Measurements from ENCODE around the gene PAN3.

DNA sequence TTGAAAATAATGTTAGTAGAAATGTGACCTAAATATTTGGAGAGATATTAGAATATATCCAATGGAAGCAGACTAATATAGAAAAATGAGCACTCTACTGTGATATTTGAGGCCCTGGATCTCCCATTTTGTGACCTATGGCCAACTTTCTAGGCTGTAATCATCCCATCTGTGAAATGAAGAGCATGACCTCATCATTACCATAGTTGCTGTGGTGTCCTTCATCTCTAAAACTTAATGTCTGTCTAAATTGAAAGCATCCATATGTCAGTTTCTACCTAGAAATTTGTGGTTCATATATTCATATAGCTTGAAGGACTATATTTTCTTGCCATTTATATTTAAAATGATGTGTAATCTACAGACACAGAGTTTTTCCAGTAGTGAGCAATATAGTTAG lies 41.6 kb downstream of the PAN3 start:
- TF ChIP-seq, protein P1, sequence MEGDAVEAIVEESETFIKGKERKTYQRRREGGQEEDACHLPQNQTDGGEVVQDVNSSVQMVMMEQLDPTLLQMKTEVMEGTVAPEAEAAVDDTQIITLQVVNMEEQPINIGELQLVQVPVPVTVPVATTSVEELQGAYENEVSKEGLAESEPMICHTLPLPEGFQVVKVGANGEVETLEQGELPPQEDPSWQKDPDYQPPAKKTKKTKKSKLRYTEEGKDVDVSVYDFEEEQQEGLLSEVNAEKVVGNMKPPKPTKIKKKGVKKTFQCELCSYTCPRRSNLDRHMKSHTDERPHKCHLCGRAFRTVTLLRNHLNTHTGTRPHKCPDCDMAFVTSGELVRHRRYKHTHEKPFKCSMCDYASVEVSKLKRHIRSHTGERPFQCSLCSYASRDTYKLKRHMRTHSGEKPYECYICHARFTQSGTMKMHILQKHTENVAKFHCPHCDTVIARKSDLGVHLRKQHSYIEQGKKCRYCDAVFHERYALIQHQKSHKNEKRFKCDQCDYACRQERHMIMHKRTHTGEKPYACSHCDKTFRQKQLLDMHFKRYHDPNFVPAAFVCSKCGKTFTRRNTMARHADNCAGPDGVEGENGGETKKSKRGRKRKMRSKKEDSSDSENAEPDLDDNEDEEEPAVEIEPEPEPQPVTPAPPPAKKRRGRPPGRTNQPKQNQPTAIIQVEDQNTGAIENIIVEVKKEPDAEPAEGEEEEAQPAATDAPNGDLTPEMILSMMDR (IDR thresholded peaks at IDR 0.05) = no peak
- no peak for TF ChIP-seq POLR2AphosphoS5 (IDR thresholded peaks at IDR 0.05)
- no peak for TF ChIP-seq POLR2A (IDR thresholded peaks at IDR 0.05)
